Measurements from ENCODE around the gene CDC20B. TPM values are rescaled to one million over a fixed set of nuclear protein-coding genes. Genes with fewer than 3 reads are reported as not detected.

CDC20B gene
- total RNA-seq, 1 experiment from 2014 or later: 0.21 TPM

- DNase-seq (ENCODE audit: low read depth, low spot score): peak; percentile 91
These were observed 702 bp downstream of the CDC20B start for GRCh38 chr5:55172051-55172899.

GRCh38 chr5:55171471-55171870, 1.5 kb downstream of the CDC20B start:
- DNase-seq (ENCODE audit: low read depth, low spot score): no peak
- in situ Hi-C loops (cut with HindIII; ENCODE audit: low pct_unique_long_range_greater_than_20kb, low sequenced_read_pairs): no loop called here

More at GRCh38 chr5:55172051-55172899, 702 bp downstream of the CDC20B start:
- in situ Hi-C loops (cut with HindIII; ENCODE audit: low pct_unique_long_range_greater_than_20kb, low sequenced_read_pairs): no loop called here

GRCh38 chr5:55162666-55163065, 10.3 kb downstream of the CDC20B start:
- in situ Hi-C loops (cut with HindIII; ENCODE audit: low pct_unique_long_range_greater_than_20kb, low sequenced_read_pairs): no loop called here
- no peak for DNase-seq (ENCODE audit: low read depth, low spot score)

- in situ Hi-C loops (cut with HindIII; ENCODE audit: low pct_unique_long_range_greater_than_20kb, low sequenced_read_pairs): no loop called here
- DNase-seq (ENCODE audit: low read depth, low spot score): peak; percentile 93
These were observed 12.3 kb downstream of the CDC20B start for GRCh38 chr5:55160493-55161209.

- in situ Hi-C loops (cut with HindIII; ENCODE audit: low pct_unique_long_range_greater_than_20kb, low sequenced_read_pairs): no loop called here
- peak; percentile 86 for DNase-seq (ENCODE audit: low read depth, low spot score)
These were observed 13.0 kb downstream of the CDC20B start, which contains the start of gene GPX8 for GRCh38 chr5:55159763-55160492. Gene GPX8 (plus strand): TSS chr5:55160171. CDS start chr5:55160193, 22 bp downstream.

- DNase-seq (ENCODE audit: low read depth, low spot score): no peak
- in situ Hi-C loops (cut with HindIII; ENCODE audit: low pct_unique_long_range_greater_than_20kb, low sequenced_read_pairs): no loop called here
These were observed 18.1 kb downstream of the CDC20B start for GRCh38 chr5:55154873-55155272.

GRCh38 chr5:55151923-55152842, 20.8 kb downstream of the CDC20B start:
- DNase-seq (ENCODE audit: low read depth, low spot score): no peak
- in situ Hi-C loops (cut with HindIII; ENCODE audit: low pct_unique_long_range_greater_than_20kb, low sequenced_read_pairs): no loop called here

- no peak for DNase-seq (ENCODE audit: low read depth, low spot score)
- in situ Hi-C loops (cut with HindIII; ENCODE audit: low pct_unique_long_range_greater_than_20kb, low sequenced_read_pairs): no loop called here
These were observed 23.6 kb downstream of the CDC20B start for GRCh38 chr5:55149308-55149795.

GRCh38 chr5:55146543-55147151, 26.3 kb downstream of the CDC20B start:
- DNase-seq (ENCODE audit: low read depth, low spot score): peak; percentile 92
- in situ Hi-C loops (cut with HindIII; ENCODE audit: low pct_unique_long_range_greater_than_20kb, low sequenced_read_pairs): no loop called here

GRCh38 chr5:55146080-55146479, 26.9 kb downstream of the CDC20B start:
- in situ Hi-C loops (cut with HindIII; ENCODE audit: low pct_unique_long_range_greater_than_20kb, low sequenced_read_pairs): no loop called here
- peak; percentile 16 for DNase-seq (ENCODE audit: low read depth, low spot score)

GRCh38 chr5:55143624-55144023, 29.4 kb downstream of the CDC20B start:
- in situ Hi-C loops (cut with HindIII; ENCODE audit: low pct_unique_long_range_greater_than_20kb, low sequenced_read_pairs): no loop called here

GRCh38 chr5:55141945-55142690, 30.9 kb downstream of the CDC20B start:
- DNase-seq (ENCODE audit: low read depth, low spot score): no peak
- in situ Hi-C loops (cut with HindIII; ENCODE audit: low pct_unique_long_range_greater_than_20kb, low sequenced_read_pairs): no loop called here

More at GRCh38 chr5:55143624-55144023, 29.4 kb downstream of the CDC20B start:
- no peak for DNase-seq (ENCODE audit: low read depth, low spot score)

GRCh38 chr5:55140908-55141665, 31.9 kb downstream of the CDC20B start:
- in situ Hi-C loops (cut with HindIII; ENCODE audit: low pct_unique_long_range_greater_than_20kb, low sequenced_read_pairs): no loop called here
- DNase-seq (ENCODE audit: low read depth, low spot score): no peak

GRCh38 chr5:55136521-55136920, 36.5 kb downstream of the CDC20B start:
- in situ Hi-C loops (cut with HindIII; ENCODE audit: low pct_unique_long_range_greater_than_20kb, low sequenced_read_pairs): no loop called here

GRCh38 chr5:55134053-55134722, 38.8 kb downstream of the CDC20B start:
- DNase-seq (ENCODE audit: low read depth, low spot score): no peak
- in situ Hi-C loops (cut with HindIII; ENCODE audit: low pct_unique_long_range_greater_than_20kb, low sequenced_read_pairs): no loop called here

More at GRCh38 chr5:55136521-55136920, 36.5 kb downstream of the CDC20B start:
- no peak for DNase-seq (ENCODE audit: low read depth, low spot score)

Measured in SK-MEL-5 (cell line).